ENCODE measurements around the gene ACSM5.
"Not testable (repeated sequence)": the region's sequence is repeated elsewhere in the genome, so short reads cannot be mapped to it uniquely, and the experiment has no call there.

ACSM5 gene

DNA sequence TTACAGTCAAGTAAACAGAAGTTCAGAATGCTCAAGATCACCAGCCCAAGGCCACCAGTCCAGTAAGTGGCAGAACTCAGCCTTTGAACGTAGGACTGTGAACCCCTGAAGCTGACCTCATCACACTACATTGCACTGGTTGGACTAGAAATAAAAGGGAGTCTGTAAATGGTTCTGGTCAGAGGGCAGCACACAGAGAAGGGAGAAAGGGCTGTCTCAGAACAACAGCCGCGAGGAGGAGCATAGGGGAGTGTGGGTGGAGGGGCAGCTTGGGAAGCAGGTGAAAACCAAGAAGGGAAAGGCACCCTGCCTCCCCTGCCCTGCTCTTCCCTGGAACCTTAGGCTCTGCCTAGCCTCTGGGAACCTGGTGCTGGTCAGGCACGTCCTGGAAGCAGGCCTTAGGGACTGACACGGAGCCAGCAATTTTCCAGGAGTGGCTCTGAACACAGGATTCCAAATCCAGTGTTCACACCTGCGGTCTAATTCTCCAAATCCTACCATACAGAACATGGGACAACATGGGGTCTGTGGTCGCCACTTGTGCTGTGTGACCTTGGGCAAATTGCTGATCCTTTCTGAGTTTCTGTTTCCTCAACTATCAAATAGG is 11.8 kb upstream of the ACSM5 start:
- in situ Hi-C loops (cut with HindIII; ENCODE audit: low sequenced_read_pairs) = loop anchor here (25.0 kb wide), 1 partner anchor 485 kb away; no protein-coding TSS in a partner anchor

DNA sequence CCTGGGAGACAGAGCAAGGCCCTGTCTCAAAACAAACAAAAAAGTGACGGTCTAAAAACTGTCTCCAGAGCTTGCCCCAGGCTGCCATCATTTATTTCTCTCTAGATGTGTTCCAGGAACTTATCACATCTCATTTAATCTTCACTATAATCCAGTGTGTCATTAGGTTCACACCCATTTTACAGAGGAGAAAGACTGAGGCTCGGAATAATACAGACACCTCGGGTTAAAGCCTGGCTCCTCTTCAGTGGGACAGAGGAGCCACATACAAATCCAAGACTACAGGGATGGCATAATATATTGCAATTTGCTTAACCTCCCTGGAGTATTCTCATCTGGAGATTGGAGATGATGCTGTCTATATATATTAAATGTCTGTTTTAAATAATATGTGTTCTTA is 10.7 kb upstream of the ACSM5 start:
- in situ Hi-C loops (cut with HindIII; ENCODE audit: low sequenced_read_pairs) = loop anchor here (25.0 kb wide), 1 partner anchor 486 kb away; no protein-coding TSS in a partner anchor

DNA sequence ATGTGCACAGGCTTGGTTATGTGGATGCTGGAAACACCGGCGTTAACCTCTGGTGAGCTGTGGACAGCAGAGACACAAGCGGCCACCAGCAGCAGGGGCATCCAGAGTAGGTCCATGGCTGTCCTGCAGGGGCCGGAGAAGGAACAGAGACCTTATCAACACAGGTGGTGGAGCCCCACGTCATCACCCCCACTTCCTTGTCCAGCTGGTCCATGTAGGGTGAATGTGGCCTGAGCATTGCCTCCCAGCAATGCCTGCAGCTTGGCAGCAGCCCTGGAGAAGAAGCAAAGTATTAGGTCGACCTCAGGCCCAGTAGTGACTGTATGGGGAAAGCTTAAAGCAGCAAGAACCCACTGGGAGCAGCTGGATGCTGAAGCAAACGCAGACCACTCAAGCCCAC is 10.1 kb upstream of the ACSM5 start:
- in situ Hi-C loops (cut with HindIII; ENCODE audit: low sequenced_read_pairs) = loop anchor here (25.0 kb wide), 1 partner anchor 487 kb away; no protein-coding TSS in a partner anchor

DNA sequence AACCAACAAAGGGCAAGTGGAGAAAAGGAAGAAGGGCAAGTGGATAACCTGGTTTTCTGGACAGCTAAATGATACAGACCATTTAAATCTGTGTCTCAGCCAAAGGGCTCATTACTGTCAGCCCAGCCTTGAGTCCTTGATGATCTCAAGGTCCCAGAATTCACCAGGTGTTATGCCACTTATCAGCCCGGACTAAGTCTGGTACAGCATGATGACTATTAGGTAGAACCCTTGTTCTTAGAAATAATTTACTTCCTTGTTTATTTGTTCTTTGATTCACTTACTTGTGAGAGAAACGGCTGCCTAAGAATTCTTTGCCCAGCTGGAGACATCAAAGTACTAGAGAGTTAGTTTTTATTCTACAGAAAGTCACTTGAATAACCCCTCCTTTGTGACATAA is 8.3 kb upstream of the ACSM5 start:
- in situ Hi-C loops (cut with HindIII; ENCODE audit: low sequenced_read_pairs) = no loop called here

GRCh38 chr16:20401475-20402016 is 7.8 kb upstream of the ACSM5 start:
- in situ Hi-C loops (cut with HindIII; ENCODE audit: low sequenced_read_pairs) = no loop called here

DNA sequence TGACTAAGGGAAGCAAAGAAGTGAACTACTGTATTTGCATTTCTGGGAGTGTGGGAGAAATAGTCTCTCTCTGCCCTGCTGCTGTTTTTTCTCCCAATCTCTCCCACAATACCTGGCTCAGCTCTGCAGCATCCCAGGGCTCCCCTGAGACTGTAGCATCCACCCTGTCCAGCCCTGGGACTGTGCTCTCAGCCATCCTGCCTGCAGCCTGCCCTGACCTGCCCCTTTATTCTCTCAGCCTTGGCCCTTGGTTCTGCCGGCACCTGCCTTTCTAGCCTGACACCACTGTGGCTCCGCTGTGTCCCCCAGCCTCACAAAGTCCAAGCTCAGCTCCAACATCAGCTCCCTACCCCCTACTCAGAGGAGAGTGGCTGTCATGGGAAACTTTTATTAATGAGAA is 6.7 kb upstream of the ACSM5 start:
- in situ Hi-C loops (cut with HindIII; ENCODE audit: low sequenced_read_pairs) = no loop called here

DNA sequence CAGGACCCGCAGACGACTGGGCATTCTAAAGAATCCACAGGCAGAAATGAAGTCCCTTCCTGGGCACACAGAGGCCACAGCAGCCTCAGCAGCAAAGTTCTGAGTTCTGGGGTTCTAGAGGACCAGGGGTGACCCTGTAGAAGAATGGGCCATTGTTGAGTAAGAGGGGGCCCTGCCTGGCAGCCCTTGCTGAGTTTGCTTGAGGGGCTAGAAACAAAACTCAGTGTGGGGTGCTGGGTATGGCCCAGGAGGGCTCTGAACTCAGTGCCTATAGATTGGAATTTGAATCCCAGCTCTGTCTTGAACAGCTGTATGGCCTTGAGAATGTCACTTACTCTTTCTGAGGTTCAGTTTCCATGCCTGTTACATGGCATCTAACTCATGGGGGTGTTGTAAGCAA is 4.7 kb upstream of the ACSM5 start, which contains the start of gene PDILT:
Gene PDILT (minus strand): TSS at position 101 of the 400 bp plus-strand sequence. CDS start 5,437 bp downstream, outside the sequence.
- in situ Hi-C loops (cut with HindIII; ENCODE audit: low sequenced_read_pairs) = no loop called here

DNA sequence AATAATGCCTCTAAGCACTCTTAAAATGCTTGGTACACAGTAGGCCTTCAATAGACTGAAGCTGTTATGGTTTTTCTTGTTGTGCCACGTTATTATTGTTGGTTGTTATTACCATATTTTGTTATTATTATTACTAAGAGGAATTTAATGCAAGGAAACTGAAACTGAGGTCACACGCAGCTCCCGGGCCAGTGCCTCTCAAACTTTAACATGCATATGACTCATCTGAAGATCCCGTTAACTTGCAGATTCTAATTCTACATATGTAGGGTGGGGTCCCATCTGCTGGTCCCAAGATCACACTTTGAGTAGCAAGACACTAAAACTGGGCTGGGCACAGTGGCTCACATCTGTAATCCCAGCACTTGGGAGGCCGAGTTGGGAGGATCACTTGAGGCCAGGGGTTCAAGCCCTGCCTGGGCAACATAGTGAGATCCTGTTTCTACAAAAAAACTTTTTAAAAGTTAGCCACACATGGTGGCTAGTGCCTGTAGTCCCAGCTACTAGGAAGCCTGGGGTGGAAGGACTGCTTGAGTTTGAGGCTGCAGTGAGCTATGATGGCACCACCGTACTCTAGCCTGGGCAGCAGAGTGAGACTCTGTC is 888 bp downstream of the ACSM5 start:
- in situ Hi-C loops (cut with HindIII; ENCODE audit: low sequenced_read_pairs) = no loop called here

GRCh38 chr16:20411055-20411454 is 1.7 kb downstream of the ACSM5 start:
- in situ Hi-C loops (cut with HindIII; ENCODE audit: low sequenced_read_pairs) = no loop called here

GRCh38 chr16:20415541-20415940 is 6.2 kb downstream of the ACSM5 start:
- in situ Hi-C loops (cut with HindIII; ENCODE audit: low sequenced_read_pairs) = no loop called here

DNA sequence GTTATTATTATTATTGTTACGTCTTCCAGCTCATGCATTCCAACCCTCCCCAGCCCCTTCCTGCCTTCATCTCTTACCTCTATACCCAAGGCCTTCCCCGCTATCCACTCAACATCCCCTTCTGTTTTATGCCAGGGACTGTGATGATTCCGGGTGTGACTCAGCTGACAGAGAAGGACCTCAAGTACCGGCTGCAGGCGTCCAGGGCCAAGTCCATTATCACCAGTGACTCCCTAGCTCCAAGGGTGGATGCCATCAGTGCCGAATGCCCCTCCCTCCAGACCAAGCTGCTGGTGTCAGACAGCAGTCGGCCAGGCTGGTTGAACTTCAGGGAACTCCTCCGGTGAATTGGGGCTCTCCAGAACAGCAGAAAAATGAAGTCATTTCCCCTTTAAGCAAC is 9.8 kb downstream of the ACSM5 start:
- in situ Hi-C loops (cut with HindIII; ENCODE audit: low sequenced_read_pairs) = not testable (repeated sequence)

DNA sequence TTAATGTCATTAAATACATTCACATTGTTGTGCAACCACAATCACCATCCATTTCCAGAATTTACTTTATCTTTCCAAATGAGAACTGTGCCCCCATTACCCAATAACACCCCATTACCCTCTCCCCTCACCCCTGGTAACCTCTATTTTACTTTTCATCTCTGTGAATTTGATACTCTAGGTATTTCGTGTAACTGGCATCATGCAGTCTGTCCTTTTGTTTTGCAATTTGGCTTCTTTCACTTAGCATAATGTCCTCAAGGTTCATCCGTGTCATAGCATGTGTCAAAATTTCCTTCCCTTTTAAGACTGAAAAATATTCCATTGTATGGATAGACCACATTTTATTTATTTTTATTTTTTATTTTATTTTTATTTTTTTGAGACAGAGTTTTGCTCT is 12.4 kb downstream of the ACSM5 start:
- in situ Hi-C loops (cut with HindIII; ENCODE audit: low sequenced_read_pairs) = not testable (repeated sequence)

DNA sequence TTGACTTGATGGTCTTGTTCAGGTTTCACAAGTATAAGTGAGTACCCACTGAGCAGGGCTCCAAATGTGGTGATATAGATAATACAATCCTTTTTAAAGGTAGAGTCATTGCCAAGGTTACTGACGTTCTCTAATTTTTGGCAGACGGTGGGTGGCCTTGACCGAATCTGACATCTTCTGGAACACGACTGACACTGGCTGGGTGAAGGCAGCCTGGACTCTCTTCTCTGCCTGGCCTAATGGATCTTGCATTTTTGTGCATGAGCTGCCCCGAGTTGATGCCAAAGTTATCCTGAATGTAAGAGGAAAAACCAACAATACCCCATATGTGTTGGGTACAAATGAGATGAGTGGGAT is 14.4 kb downstream of the ACSM5 start:
- in situ Hi-C loops (cut with HindIII; ENCODE audit: low sequenced_read_pairs) = not testable (repeated sequence)

DNA sequence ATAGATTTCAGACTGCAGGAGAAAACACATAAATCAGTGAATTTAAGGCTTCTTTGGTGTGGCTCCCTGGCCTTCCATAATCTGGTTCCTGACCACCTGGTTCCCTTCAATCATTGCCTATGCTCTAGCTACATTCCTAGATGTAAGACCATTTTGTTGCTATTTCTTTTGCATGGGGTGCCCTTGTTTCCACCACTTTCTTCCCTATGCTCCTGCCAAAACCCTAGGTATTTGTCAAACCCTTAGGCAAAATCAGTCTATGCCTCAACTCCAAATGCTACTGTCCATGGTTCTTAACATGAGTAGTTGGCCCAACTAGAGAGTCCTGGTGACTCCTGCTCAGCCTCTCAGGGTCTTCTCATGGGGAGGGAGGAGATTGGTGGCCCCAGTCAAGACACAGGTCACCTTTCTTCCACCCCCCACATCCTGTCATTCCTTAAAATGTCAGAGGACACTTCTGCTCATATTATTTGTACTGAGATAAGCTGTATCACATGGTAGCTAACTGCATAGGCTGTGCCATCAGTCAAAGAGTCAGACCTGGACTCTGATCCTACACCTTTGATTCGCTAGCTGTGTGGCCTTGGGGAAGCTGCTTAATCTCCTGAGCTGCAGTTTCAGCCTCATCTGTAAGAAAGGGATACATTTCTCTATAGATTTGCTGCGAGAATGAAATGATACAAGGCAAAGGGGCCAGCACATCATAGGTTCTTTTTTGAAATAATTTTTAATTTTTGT is 15.0 kb downstream of the ACSM5 start:
- in situ Hi-C loops (cut with HindIII; ENCODE audit: low sequenced_read_pairs) = no loop called here

DNA sequence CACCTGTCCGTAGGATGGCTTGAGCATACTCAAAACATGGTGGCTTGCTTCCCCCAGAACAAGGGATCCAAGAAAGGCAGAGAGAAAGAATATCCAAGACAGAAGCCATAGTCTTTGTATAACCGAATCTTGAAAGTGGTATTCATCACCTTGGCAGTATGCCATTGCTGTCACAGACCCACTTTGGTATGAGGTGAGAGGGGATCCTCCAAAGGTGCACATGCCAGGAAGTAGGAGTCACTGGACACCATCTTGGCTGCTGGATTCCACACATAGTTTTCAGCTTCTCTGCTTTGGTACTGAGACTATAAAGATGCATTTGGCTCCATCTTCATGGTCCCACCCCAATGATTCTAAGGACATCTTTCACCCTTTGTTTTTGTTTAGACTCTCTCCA is 18.1 kb downstream of the ACSM5 start:
- in situ Hi-C loops (cut with HindIII; ENCODE audit: low sequenced_read_pairs) = not testable (repeated sequence)

DNA sequence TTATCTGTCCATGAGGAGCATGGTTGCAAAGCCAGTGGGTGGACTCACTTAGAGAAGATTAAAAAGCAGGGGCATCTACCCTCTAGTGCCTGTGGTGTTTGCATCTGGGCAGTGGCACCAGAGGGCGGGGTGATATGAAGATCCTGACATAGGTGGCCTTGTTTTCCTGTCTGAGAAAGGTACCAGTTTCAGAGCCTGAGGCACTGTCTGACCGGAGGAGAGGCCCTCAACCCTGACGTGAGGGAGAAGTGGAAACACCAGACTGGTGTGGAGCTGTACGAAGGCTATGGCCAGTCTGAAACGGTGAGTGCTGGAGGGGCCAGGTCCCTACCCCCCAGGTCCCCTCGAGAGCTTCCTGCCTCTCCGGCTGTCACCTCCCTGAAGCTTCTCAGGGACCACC is 20.2 kb downstream of the ACSM5 start:
- in situ Hi-C loops (cut with HindIII; ENCODE audit: low sequenced_read_pairs) = not testable (repeated sequence)

DNA sequence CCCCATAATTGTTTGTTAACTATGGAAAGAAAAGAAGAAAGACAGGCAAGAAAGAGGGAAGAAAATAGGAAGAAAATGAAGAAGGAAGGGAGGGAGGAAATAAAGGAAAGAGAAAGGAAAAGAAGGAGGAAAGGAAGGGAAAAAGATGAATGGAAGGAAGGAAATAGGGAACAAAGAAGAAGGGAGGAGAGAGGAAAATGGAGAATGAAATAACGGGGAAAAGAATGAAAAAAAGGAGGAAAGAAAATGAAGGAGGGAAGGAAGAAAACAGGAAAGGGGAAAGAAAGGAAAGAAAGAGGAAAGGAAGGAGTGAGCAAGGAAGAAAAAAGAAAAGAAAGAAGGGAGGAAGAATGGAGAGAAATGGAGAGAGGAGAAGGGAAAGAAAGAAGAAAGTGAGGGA is 21.1 kb downstream of the ACSM5 start:
- in situ Hi-C loops (cut with HindIII; ENCODE audit: low sequenced_read_pairs) = not testable (repeated sequence)

DNA sequence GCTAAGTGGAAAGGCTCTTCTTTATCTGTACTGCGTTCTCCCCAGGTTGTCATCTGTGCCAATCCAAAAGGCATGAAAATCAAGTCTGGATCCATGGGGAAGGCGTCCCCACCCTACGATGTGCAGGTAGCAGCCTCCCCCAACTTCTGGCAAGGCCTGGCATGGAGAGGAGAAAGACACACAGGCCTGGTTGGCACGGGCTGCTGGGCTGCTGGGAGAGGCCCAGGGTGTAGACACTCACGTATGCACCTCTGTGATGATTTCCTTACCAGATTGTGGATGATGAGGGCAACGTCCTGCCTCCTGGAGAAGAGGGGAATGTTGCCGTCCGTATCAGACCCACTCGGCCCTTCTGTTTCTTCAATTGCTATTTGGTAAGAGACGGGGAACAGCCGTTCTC is 21.6 kb downstream of the ACSM5 start:
- in situ Hi-C loops (cut with HindIII; ENCODE audit: low sequenced_read_pairs) = no loop called here

DNA sequence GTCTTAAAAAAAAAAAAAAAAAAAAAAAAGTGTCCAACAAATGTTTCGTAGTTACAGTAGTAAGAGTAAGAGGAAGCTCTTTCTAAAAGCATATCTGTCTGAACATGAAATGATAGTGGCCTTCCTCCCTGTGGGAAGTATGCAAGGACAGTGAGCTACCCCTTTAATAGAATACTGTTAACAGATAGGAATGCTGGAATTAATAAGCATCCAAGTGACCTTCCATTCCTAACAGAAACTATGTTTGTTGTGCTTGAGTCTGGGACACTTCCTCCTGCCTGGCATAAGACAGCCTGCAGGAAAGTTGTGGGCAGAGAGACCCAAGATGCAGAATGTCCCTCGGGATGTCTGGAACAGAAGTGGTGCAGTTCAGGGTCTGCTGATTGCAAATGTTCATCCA is 29.6 kb downstream of the ACSM5 start:
- in situ Hi-C loops (cut with HindIII; ENCODE audit: low sequenced_read_pairs) = not testable (repeated sequence)

DNA sequence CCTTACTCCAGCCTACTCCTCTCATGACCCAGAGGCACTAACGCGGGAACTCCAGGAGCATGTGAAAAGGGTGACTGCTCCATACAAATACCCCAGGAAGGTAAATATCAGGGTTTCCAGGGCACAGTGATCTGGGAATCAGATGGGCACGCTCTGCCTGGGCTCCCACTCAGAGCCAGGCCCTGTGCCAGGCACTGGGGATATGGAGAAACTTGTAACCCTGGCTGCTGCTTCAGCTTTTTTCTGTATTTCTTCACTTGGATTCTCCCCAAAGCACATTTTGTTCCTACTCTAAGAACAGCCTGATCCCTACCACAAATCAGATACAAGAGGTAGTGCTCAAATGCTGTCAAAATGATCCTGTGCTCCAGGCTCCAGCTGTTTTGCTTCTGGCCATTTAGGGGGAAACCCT is 30.5 kb downstream of the ACSM5 start:
- in situ Hi-C loops (cut with HindIII; ENCODE audit: low sequenced_read_pairs) = not testable (repeated sequence)

- in situ Hi-C loops (cut with HindIII; ENCODE audit: low sequenced_read_pairs) = not testable (repeated sequence)
Measured at GRCh38 chr16:20440731-20441130, 31.4 kb downstream of the ACSM5 start.

DNA sequence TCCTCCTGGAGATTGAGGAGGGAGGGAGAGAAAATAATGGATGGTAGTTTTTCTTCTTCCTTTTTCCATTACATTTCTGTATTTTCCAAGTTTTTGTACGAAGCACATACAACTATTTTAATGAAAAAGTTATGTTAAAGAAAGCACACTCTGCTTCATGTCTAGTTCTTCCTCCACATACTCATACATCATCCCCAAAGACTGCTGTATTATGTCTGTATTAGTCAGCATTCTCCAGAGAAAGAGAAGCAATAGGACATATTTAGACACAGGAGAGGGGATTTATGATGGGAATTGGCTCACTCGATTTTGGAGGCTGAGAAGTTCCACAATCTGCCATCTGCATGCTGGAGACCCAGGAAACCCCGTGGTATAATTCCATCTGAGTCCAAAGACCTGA is 31.9 kb downstream of the ACSM5 start:
- in situ Hi-C loops (cut with HindIII; ENCODE audit: low sequenced_read_pairs) = no loop called here

All from endothelial cell of hepatic sinusoid (primary cell).